Natural killer cell (primary cell): ENCODE measurements around the gene FLT1. TPM values are rescaled to one million over a fixed set of nuclear protein-coding genes. Genes with fewer than 3 reads are reported as not detected.
A peak's percentile ranks its signal among the peaks of the same experiment; 100 is the strongest.

Source experiments
- ATAC-seq, 3 donors: fragments of 150-1000 bp in 2 of 3; fragments of 200-7000 bp in 1 of 3; cut with Tn5 transposase; 1 replicate in 1 of 3; 2 replicates in 2 of 3; pipeline ENCODE4 v1.10.0; 2021; ENCODE audit warnings: mild to moderate bottlenecking in 2 of 3, moderate library complexity in 2 of 3
- DNase-seq, 2 donors: peaks; one replicate each; pipeline versions ENCODE4 v3.0.0 to v3.0.0-alpha.2; 2013 to 2021; ENCODE audit warnings: mixed read lengths in 1 of 2
- H3K27ac ChIP-seq: one replicate; pipeline ENCODE4 v1.5.1; 2013; ENCODE audit warnings: mild to moderate bottlenecking, low read length
- H3K27me3 ChIP-seq: one replicate; pipeline ENCODE4 v1.6.1; 2013; ENCODE audit warnings: low read length; ENCODE audit not compliant: control insufficient read depth, insufficient read depth
- H3K36me3 ChIP-seq: one replicate; pipeline ENCODE4 v1.6.1; 2013; ENCODE audit warnings: low read length; ENCODE audit not compliant: control insufficient read depth, insufficient read depth
- H3K4me1 ChIP-seq: one replicate; pipeline ENCODE4 v1.6.1; 2013; ENCODE audit warnings: low read length; ENCODE audit not compliant: control insufficient read depth, insufficient read depth
- H3K4me3 ChIP-seq: one replicate; pipeline ENCODE4 v1.5.1; 2013; ENCODE audit warnings: low read length
- H3K9me3 ChIP-seq: one replicate; pipeline ENCODE4 v1.6.1; 2013; ENCODE audit warnings: low read length; ENCODE audit not compliant: control insufficient read depth, insufficient read depth
- H3K27ac Mint-ChIP-seq, 2 donors: one replicate each; pipeline ENCODE4 v1.8.0; 2022; ENCODE audit warnings: mild to moderate bottlenecking in 2 of 2, mixed read lengths in 2 of 2, moderate library complexity in 1 of 2
- H3K27me3 Mint-ChIP-seq, 2 donors: one replicate each; pipeline ENCODE4 v1.8.0; 2022; ENCODE audit warnings: low read depth in 2 of 2, mixed read lengths in 2 of 2
- H3K36me3 Mint-ChIP-seq: one replicate; pipeline ENCODE4 v1.8.0; 2022; ENCODE audit warnings: mixed read lengths
- H3K4me1 Mint-ChIP-seq, 2 donors: one replicate each; pipeline ENCODE4 v1.8.0; 2022; ENCODE audit warnings: mixed read lengths in 2 of 2
- H3K4me3 Mint-ChIP-seq: one replicate; pipeline ENCODE4 v1.8.0; 2022; ENCODE audit warnings: mild to moderate bottlenecking, moderate library complexity, mixed read lengths
- H3K9me3 Mint-ChIP-seq, 2 donors: one replicate each; pipeline ENCODE4 v1.8.0; 2022; ENCODE audit warnings: mixed read lengths in 2 of 2
- CTCF ChIP-seq: fragments of 200-600 bp; IDR thresholded peaks from one replicate; pipeline ENCODE4 v1.8.0; 2022; ENCODE audit warnings: antibody characterized with exemption
- WGBS: methylation state at CpG from one replicate; pipeline ENCODE4 v1.1.7; 2013; ENCODE audit warnings: missing lambda C conversion rate; ENCODE audit not compliant: insufficient coverage; 5-methylcytosine and 5-hydroxymethylcytosine counted together
- intact Hi-C: fragments of 100-400 bp; cut with micrococcal nuclease; formaldehyde crosslinking; loops from one replicate; pipeline ENCODE4 v1.14.2; 2022
- total RNA-seq, 4 donors: library from RNA; stranded (reverse); fragments of 120-200 nt in 1 of 4; gene quantifications; one replicate each; pipeline versions ENCODE4 v1.2.3 to v1.2.4, GENCODE V29; 2013 to 2022

Gene FLT1
- total RNA-seq, 3 donors from 2014 or later (not counting 1 experiment from before 2014, with no cell fraction given), result 0.05 to 0.43 (median 0.07) TPM

GRCh38 chr13:28385362-28385761 lies 109.6 kb downstream of the FLT1 start:
- ATAC-seq (no peak), DNase-seq (no peak)
- Mint-ChIP-seq H3K4me3 (no peak overlapping the region), H3K27me3 (peaks cover 17 to 43% of the 10 kb centered on the region in 2 donors), H3K4me1 (peaks cover 9 to 10% of the 10 kb centered on the region in 2 donors), H3K36me3 (no peaks in the 10 kb centered on the region), H3K9me3 (no peaks in the 10 kb centered on the region), H3K27ac (no peak overlapping the region)
- Histone ChIP-seq H3K4me3 (no peak overlapping the region), H3K36me3 (no peaks in the 10 kb centered on the region), H3K27ac (no peak overlapping the region), H3K9me3 (no peaks in the 10 kb centered on the region), H3K27me3 (no peaks in the 10 kb centered on the region), H3K4me1 (peaks cover 4% of the 10 kb centered on the region)
- intact Hi-C loops, result no loop called here
- no peak for TF ChIP-seq CTCF
- 38% methylated on average over 1 of the region's 1 CpG for WGBS

- Mint-ChIP-seq H3K27me3 (peaks cover 17 to 40% of the 10 kb centered on the region in 2 donors), H3K9me3 (no peaks in the 10 kb centered on the region), H3K4me3 (peak overlapping the region; percentile 72), H3K36me3 (no peaks in the 10 kb centered on the region), H3K27ac (peak overlapping the region in 1 of 2 donors; percentile 68), H3K4me1 (peaks cover 9 to 10% of the 10 kb centered on the region in 2 donors)
- no peak for TF ChIP-seq CTCF
- DNase-seq (no peak), ATAC-seq (peak; percentile 64 to 98 (median 71))
- intact Hi-C loops, result no loop called here
- Histone ChIP-seq H3K27me3 (no peaks in the 10 kb centered on the region), H3K36me3 (no peaks in the 10 kb centered on the region), H3K4me1 (peaks cover 4% of the 10 kb centered on the region), H3K27ac (no peak overlapping the region), H3K4me3 (no peak overlapping the region), H3K9me3 (no peaks in the 10 kb centered on the region)
- 36% methylated on average over 3 of the region's 4 CpGs for WGBS
Measured at GRCh38 chr13:28384789-28385188, 110.1 kb downstream of the FLT1 start.

GRCh38 chr13:28380319-28380718 lies 114.6 kb downstream of the FLT1 start:
- Mint-ChIP-seq H3K4me3 (no peak overlapping the region), H3K9me3 (no peaks in the 10 kb centered on the region), H3K27me3 (peaks cover 13 to 19% of the 10 kb centered on the region in 2 donors), H3K27ac (no peak overlapping the region), H3K36me3 (no peaks in the 10 kb centered on the region), H3K4me1 (peaks cover 9 to 10% of the 10 kb centered on the region in 2 donors)
- Histone ChIP-seq H3K27ac (no peak overlapping the region), H3K36me3 (no peaks in the 10 kb centered on the region), H3K4me1 (peaks cover 4% of the 10 kb centered on the region), H3K4me3 (no peak overlapping the region), H3K9me3 (no peaks in the 10 kb centered on the region), H3K27me3 (peaks cover 4% of the 10 kb centered on the region)
- intact Hi-C loops, result no loop called here
- TF ChIP-seq CTCF, result no peak
- ATAC-seq, result no peak
- no peak for DNase-seq
- whole genome bisulfite sequencing, result 100% methylated on average over 1 of the region's 3 CpGs
